SKM-1 treated with dmso at 0.1 percent for 144 hours (cell line): ENCODE measurements around the gene CEMIP.
A peak's percentile ranks its signal among the peaks of the same experiment; 100 is the strongest.

ENCODE experiments used
- DNase-seq: peaks from one replicate; lab custom pipeline; 2025; ENCODE audit not compliant: unreplicated experiment; lab: John Stamatoyannopoulos, UW

The CEMIP gene

GRCh38 chr15:80780416-80781221, 1.4 kb downstream of the CEMIP start:
- DNase-seq = no peak

- no peak for DNase-seq
These were observed 4.1 kb downstream of the CEMIP start for GRCh38 chr15:80783260-80783659.

GRCh38 chr15:80785335-80785734, 6.2 kb downstream of the CEMIP start:
- DNase-seq = no peak

- no peak for DNase-seq
These were observed 6.7 kb downstream of the CEMIP start for GRCh38 chr15:80785811-80786354.

- DNase-seq = no peak
These were observed 8.1 kb downstream of the CEMIP start for GRCh38 chr15:80787316-80787715.

- DNase-seq = no peak
These were observed 9.4 kb downstream of the CEMIP start for GRCh38 chr15:80788536-80788935.

- peak; percentile 38 for DNase-seq
These were observed 10.1 kb downstream of the CEMIP start for GRCh38 chr15:80789296-80789695.

GRCh38 chr15:80789796-80790195, 10.6 kb downstream of the CEMIP start:
- peak; percentile 30 for DNase-seq

GRCh38 chr15:80790236-80790635, 11.1 kb downstream of the CEMIP start:
- no peak for DNase-seq

- no peak for DNase-seq
These were observed 11.8 kb downstream of the CEMIP start for GRCh38 chr15:80791004-80791403.

GRCh38 chr15:80796407-80796806, 17.2 kb downstream of the CEMIP start:
- DNase-seq = no peak

- DNase-seq = no peak
These were observed 19.7 kb downstream of the CEMIP start for GRCh38 chr15:80798911-80799310.

GRCh38 chr15:80800067-80800466, 20.9 kb downstream of the CEMIP start:
- DNase-seq = no peak

- DNase-seq = no peak
These were observed 22.9 kb downstream of the CEMIP start for GRCh38 chr15:80801891-80802680.

GRCh38 chr15:80803580-80804525, 24.7 kb downstream of the CEMIP start:
- DNase-seq = no peak

GRCh38 chr15:80804970-80805495, 25.9 kb downstream of the CEMIP start:
- DNase-seq = no peak

GRCh38 chr15:80811781-80812315, 32.7 kb downstream of the CEMIP start:
- DNase-seq = no peak

GRCh38 chr15:80815106-80815505, 35.9 kb downstream of the CEMIP start:
- DNase-seq = no peak

- no peak for DNase-seq
These were observed 37.0 kb downstream of the CEMIP start for GRCh38 chr15:80816049-80816653.

- DNase-seq = no peak
These were observed 37.8 kb downstream of the CEMIP start for GRCh38 chr15:80816936-80817335.
